IPS-20b (cell line): ENCODE results near the gene PIK3R6.

Experiments used
- H3K27ac ChIP-seq: one replicate; pipeline ENCODE4 v1.5.1; 2013; ENCODE audit warnings: low read length
- H3K27me3 ChIP-seq: 2 replicates; pipeline ENCODE4 v1.6.1; 2013; ENCODE audit warnings: mild to moderate bottlenecking, low read length, inconsistent platforms; ENCODE audit not compliant: insufficient read depth
- H3K36me3 ChIP-seq: 2 replicates; pipeline ENCODE4 v1.6.1; 2013; ENCODE audit warnings: low read depth, mild to moderate bottlenecking, inconsistent platforms, low read length, moderate library complexity; ENCODE audit not compliant: insufficient read depth
- H3K4me1 ChIP-seq: 2 replicates; pipeline ENCODE4 v1.6.1; 2013; ENCODE audit warnings: mild to moderate bottlenecking, control low read depth, inconsistent platforms, low read length, moderate library complexity; ENCODE audit not compliant: insufficient read depth
- H3K4me3 ChIP-seq: 2 replicates; pipeline ENCODE4 v1.5.1; 2013; ENCODE audit warnings: mild to moderate bottlenecking, low read length, inconsistent platforms
- H3K9ac ChIP-seq: 2 replicates; pipeline ENCODE4 v1.6.1; 2013; ENCODE audit warnings: low read depth, mild to moderate bottlenecking, inconsistent platforms, low read length, moderate library complexity
- H3K9me3 ChIP-seq: 2 replicates; pipeline ENCODE4 v1.6.1; 2013; ENCODE audit warnings: mild to moderate bottlenecking, low read depth, low read length, inconsistent platforms; ENCODE audit not compliant: insufficient read depth

Gene PIK3R6

GRCh38 chr17:8839410-8839935 is 28.0 kb downstream of the PIK3R6 start:
- H3K4me3 ChIP-seq: no peak overlapping the region
- no peak overlapping the region for H3K9ac ChIP-seq
- H3K27me3 ChIP-seq: no peaks in the 10 kb centered on the region
- no peaks in the 10 kb centered on the region for H3K36me3 ChIP-seq
- H3K9me3 ChIP-seq: no peaks in the 10 kb centered on the region
- no peaks in the 10 kb centered on the region; the same call in 1 of the 2 replicates for H3K4me1 ChIP-seq
- no peak overlapping the region for H3K27ac ChIP-seq

- no peaks in the 10 kb centered on the region for H3K27me3 ChIP-seq
- no peaks in the 10 kb centered on the region for H3K9me3 ChIP-seq
- H3K9ac ChIP-seq: no peak overlapping the region
- H3K4me3 ChIP-seq: no peak overlapping the region
- H3K4me1 ChIP-seq: no peaks in the 10 kb centered on the region; the same call in 1 of the 2 replicates
- no peak overlapping the region for H3K27ac ChIP-seq
- H3K36me3 ChIP-seq: no peaks in the 10 kb centered on the region
Observed at GRCh38 chr17:8838551-8839095, 28.9 kb downstream of the PIK3R6 start.

- Histone ChIP-seq H3K9me3 (no peaks in the 10 kb centered on the region), H3K27ac (no peak overlapping the region), H3K9ac (peak overlapping the region; percentile 24; the same call in 1 of the 2 replicates), H3K4me3 (no peak overlapping the region), H3K27me3 (no peaks in the 10 kb centered on the region), H3K4me1 (no peaks in the 10 kb centered on the region; the same call in 1 of the 2 replicates), H3K36me3 (no peaks in the 10 kb centered on the region)
Observed at GRCh38 chr17:8837563-8838075, 29.9 kb downstream of the PIK3R6 start.

- Histone ChIP-seq H3K9ac (peak overlapping the region; percentile 24; the same call in 1 of the 2 replicates), H3K4me1 (no peaks in the 10 kb centered on the region; the same call in 1 of the 2 replicates), H3K27ac (no peak overlapping the region), H3K4me3 (no peak overlapping the region), H3K36me3 (no peaks in the 10 kb centered on the region), H3K9me3 (no peaks in the 10 kb centered on the region), H3K27me3 (no peaks in the 10 kb centered on the region)
Observed at GRCh38 chr17:8836821-8837562, 30.5 kb downstream of the PIK3R6 start.

GRCh38 chr17:8835631-8836364 is 31.7 kb downstream of the PIK3R6 start:
- no peaks in the 10 kb centered on the region for H3K9me3 ChIP-seq

GRCh38 chr17:8835106-8835505 is 32.4 kb downstream of the PIK3R6 start:
- Histone ChIP-seq H3K4me3 (no peak overlapping the region), H3K4me1 (no peaks in the 10 kb centered on the region; the same call in 1 of the 2 replicates), H3K36me3 (no peaks in the 10 kb centered on the region), H3K9ac (no peak overlapping the region), H3K27ac (no peak overlapping the region), H3K27me3 (no peaks in the 10 kb centered on the region), H3K9me3 (no peaks in the 10 kb centered on the region)

More at GRCh38 chr17:8835631-8836364, 31.7 kb downstream of the PIK3R6 start:
- Histone ChIP-seq H3K27ac (no peak overlapping the region), H3K9ac (no peak overlapping the region), H3K36me3 (no peaks in the 10 kb centered on the region), H3K4me3 (no peak overlapping the region), H3K4me1 (no peaks in the 10 kb centered on the region; the same call in 1 of the 2 replicates), H3K27me3 (no peaks in the 10 kb centered on the region)

GRCh38 chr17:8832711-8833352 is 34.6 kb downstream of the PIK3R6 start:
- Histone ChIP-seq H3K27me3 (no peaks in the 10 kb centered on the region), H3K9me3 (no peaks in the 10 kb centered on the region), H3K9ac (no peak overlapping the region), H3K4me1 (no peaks in the 10 kb centered on the region; the same call in 1 of the 2 replicates), H3K4me3 (no peak overlapping the region), H3K36me3 (no peaks in the 10 kb centered on the region), H3K27ac (no peak overlapping the region)

- no peaks in the 10 kb centered on the region for H3K9me3 ChIP-seq
- no peaks in the 10 kb centered on the region for H3K36me3 ChIP-seq
- no peaks in the 10 kb centered on the region for H3K27me3 ChIP-seq
- H3K4me3 ChIP-seq: no peak overlapping the region
- H3K27ac ChIP-seq: no peak overlapping the region
- no peaks in the 10 kb centered on the region for H3K4me1 ChIP-seq
- H3K9ac ChIP-seq: no peak overlapping the region
Observed at GRCh38 chr17:8831234-8831849, 36.1 kb downstream of the PIK3R6 start.

GRCh38 chr17:8830141-8830540 is 37.3 kb downstream of the PIK3R6 start:
- H3K36me3 ChIP-seq: no peaks in the 10 kb centered on the region
- H3K9ac ChIP-seq: no peak overlapping the region
- no peak overlapping the region for H3K27ac ChIP-seq
- H3K4me1 ChIP-seq: no peaks in the 10 kb centered on the region
- no peaks in the 10 kb centered on the region for H3K27me3 ChIP-seq
- H3K4me3 ChIP-seq: no peak overlapping the region
- no peaks in the 10 kb centered on the region for H3K9me3 ChIP-seq

- H3K9me3 ChIP-seq: peaks cover 5% of the 10 kb centered on the region
- no peak overlapping the region for H3K9ac ChIP-seq
- no peak overlapping the region for H3K27ac ChIP-seq
- H3K36me3 ChIP-seq: no peaks in the 10 kb centered on the region
- no peaks in the 10 kb centered on the region for H3K27me3 ChIP-seq
- H3K4me1 ChIP-seq: no peaks in the 10 kb centered on the region
- H3K4me3 ChIP-seq: no peak overlapping the region
Observed at GRCh38 chr17:8829036-8829941, 38.2 kb downstream of the PIK3R6 start.
